WTC11 (cell line): ENCODE results near the gene TELO2. TPM values are rescaled to one million over a fixed set of nuclear protein-coding genes. Genes with fewer than 3 reads are reported as not detected.

Source experiments
- ATAC-seq: fragments of 200-7000 bp; cut with Tn5 transposase; 2 replicates; pipeline ENCODE4 v1.10.0; 2021; ENCODE audit warnings: mild to moderate bottlenecking, moderate library complexity
- CTCF ChIA-PET: fragments of 300-600 bp; sonication (Branson Sonifier 250); formaldehyde crosslinking; loops from one replicate; lab custom pipeline; 2021; ENCODE audit warnings: antibody characterized with exemption; lab: Charles Lee
- POLR2A ChIA-PET: fragments of 350-600 bp; sonication (Branson Sonifier 250); formaldehyde crosslinking; loops from one replicate; lab custom pipeline; 2021; ENCODE audit warnings: antibody characterized with exemption; lab: Charles Lee
- DNase-seq: peaks from one replicate; pipeline ENCODE4 v3.0.0; 2021; ENCODE audit warnings: low spot score
- H3K27ac Mint-ChIP-seq: 2 replicates; pipeline ENCODE4 v1.8.0; 2021; ENCODE audit warnings: mixed read lengths
- H3K27me3 Mint-ChIP-seq: 2 replicates; pipeline ENCODE4 v1.8.0; 2021; ENCODE audit warnings: low read depth, mild to moderate bottlenecking, moderate library complexity, mixed read lengths
- H3K36me3 Mint-ChIP-seq: 2 replicates; pipeline ENCODE4 v1.8.0; 2021; ENCODE audit warnings: mixed read lengths
- H3K4me1 Mint-ChIP-seq: 2 replicates; pipeline ENCODE4 v1.8.0; 2022; ENCODE audit warnings: mixed read lengths
- H3K4me3 Mint-ChIP-seq: 2 replicates; pipeline ENCODE4 v1.8.0; 2021; ENCODE audit warnings: mild to moderate bottlenecking, moderate library complexity, mixed read lengths
- H3K9me3 Mint-ChIP-seq: 2 replicates; pipeline ENCODE4 v1.8.0; 2021; ENCODE audit warnings: mixed read lengths
- ATF6 ChIP-seq: sonication (generic); formaldehyde crosslinking; IDR thresholded peaks from 2 replicates; pipeline ENCODE4 v1.8.1; 2023; ENCODE audit warnings: mild to moderate bottlenecking, missing genetic modification reagents
- IRF2 ChIP-seq: sonication (generic); formaldehyde crosslinking; IDR thresholded peaks from 2 replicates; pipeline ENCODE4 v1.8.0; 2022; ENCODE audit warnings: low read depth, missing genetic modification reagents, borderline replicate concordance
- PRDM15 ChIP-seq: sonication (generic); formaldehyde crosslinking; IDR thresholded peaks from 2 replicates; pipeline ENCODE4 v1.8.0; 2022; ENCODE audit warnings: missing genetic modification reagents
- SMAD3 ChIP-seq: sonication (generic); formaldehyde crosslinking; IDR thresholded peaks from 2 replicates; pipeline ENCODE4 v1.8.0; 2022; ENCODE audit warnings: missing genetic modification reagents, mild to moderate bottlenecking, borderline replicate concordance
- SP1 ChIP-seq: sonication (generic); formaldehyde crosslinking; conservative IDR thresholded peaks from 2 replicates; pipeline ENCODE4 v1.8.1; 2022; ENCODE audit warnings: missing genetic modification reagents
- TCF7 ChIP-seq: sonication (generic); formaldehyde crosslinking; IDR thresholded peaks from 2 replicates; pipeline ENCODE4 v1.8.0; 2022; ENCODE audit warnings: mild to moderate bottlenecking, low read depth, missing genetic modification reagents, moderate library complexity
- TEAD1 ChIP-seq: sonication (generic); formaldehyde crosslinking; IDR thresholded peaks from 2 replicates; pipeline ENCODE4 v1.8.0; 2022; ENCODE audit warnings: mild to moderate bottlenecking, missing genetic modification reagents
- USF1 ChIP-seq: sonication (generic); formaldehyde crosslinking; IDR thresholded peaks from 2 replicates; pipeline ENCODE4 v1.8.0; 2022; ENCODE audit warnings: mild to moderate bottlenecking, missing genetic modification reagents
- ZNF232 ChIP-seq: sonication (generic); formaldehyde crosslinking; IDR thresholded peaks from 2 replicates; pipeline ENCODE4 v1.8.0; 2022; ENCODE audit warnings: mild to moderate bottlenecking, missing genetic modification reagents
- ZNF396 ChIP-seq: fragments of 250-450 bp; sonication (Bioruptor Pico); IDR thresholded peaks from 2 replicates; pipeline ENCODE4 v1.8.0; 2021; ENCODE audit warnings: mild to moderate bottlenecking, moderate library complexity, borderline replicate concordance
- ZNF532 ChIP-seq: fragments of 250-450 bp; sonication (Bioruptor Pico); IDR thresholded peaks from 2 replicates; pipeline ENCODE4 v1.9.0; 2021; ENCODE audit warnings: mild to moderate bottlenecking, borderline replicate concordance
- total RNA-seq: library from RNA; stranded (reverse); gene quantifications from 3 replicates; pipeline ENCODE4 v1.2.3, GENCODE V29; 2021
- TF ChIP-seq, protein P1 (sequence below): sonication (generic); formaldehyde crosslinking; IDR thresholded peaks from 2 replicates; pipeline ENCODE4 v1.8.1; 2023; ENCODE audit warnings: mild to moderate bottlenecking, missing genetic modification reagents, moderate library complexity
- TF ChIP-seq, protein P2 (sequence below): sonication (generic); formaldehyde crosslinking; IDR thresholded peaks from 2 replicates; pipeline ENCODE4 v1.8.0; 2023; ENCODE audit warnings: missing genetic modification reagents, mild to moderate bottlenecking, borderline replicate concordance
- TF ChIP-seq, protein P3 (sequence below): sonication (generic); formaldehyde crosslinking; IDR thresholded peaks from 2 replicates; pipeline ENCODE4 v1.8.0; 2023; ENCODE audit warnings: mild to moderate bottlenecking, missing genetic modification reagents

The TELO2 gene
- total RNA-seq, 1 experiment from 2014 or later, result 86.7 TPM

GRCh38 chr16:1532081-1532760 is 39.1 kb downstream of the TELO2 start:
- CTCF ChIA-PET, result no interaction called here
- Mint-ChIP-seq H3K36me3 (no peaks in the 10 kb centered on the region), H3K4me3 (no peak overlapping the region), H3K4me1 (no peaks in the 10 kb centered on the region), H3K27me3 (no peaks in the 10 kb centered on the region), H3K27ac (0 out of 2 replicates have a peak overlapping the region, but pooled peaks have one; percentile 68), H3K9me3 (no peaks in the 10 kb centered on the region)
- POLR2A ChIA-PET, result no interaction called here
- TF ChIP-seq, protein P1, sequence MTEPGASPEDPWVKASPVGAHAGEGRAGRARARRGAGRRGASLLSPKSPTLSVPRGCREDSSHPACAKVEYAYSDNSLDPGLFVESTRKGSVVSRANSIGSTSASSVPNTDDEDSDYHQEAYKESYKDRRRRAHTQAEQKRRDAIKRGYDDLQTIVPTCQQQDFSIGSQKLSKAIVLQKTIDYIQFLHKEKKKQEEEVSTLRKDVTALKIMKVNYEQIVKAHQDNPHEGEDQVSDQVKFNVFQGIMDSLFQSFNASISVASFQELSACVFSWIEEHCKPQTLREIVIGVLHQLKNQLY (CRISPR knock-in tag), result no peak
- DNase-seq (no peak), ATAC-seq (no peak)

GRCh38 chr16:1532771-1533170 is 39.6 kb downstream of the TELO2 start:
- ATAC-seq, result no peak
- POLR2A ChIA-PET, result no interaction called here
- Mint-ChIP-seq H3K27ac (no peak overlapping the region), H3K27me3 (no peaks in the 10 kb centered on the region), H3K9me3 (no peaks in the 10 kb centered on the region), H3K4me3 (no peak overlapping the region)
- DNase-seq, result no peak
- CTCF ChIA-PET, result no interaction called here
- TF ChIP-seq, protein P2, sequence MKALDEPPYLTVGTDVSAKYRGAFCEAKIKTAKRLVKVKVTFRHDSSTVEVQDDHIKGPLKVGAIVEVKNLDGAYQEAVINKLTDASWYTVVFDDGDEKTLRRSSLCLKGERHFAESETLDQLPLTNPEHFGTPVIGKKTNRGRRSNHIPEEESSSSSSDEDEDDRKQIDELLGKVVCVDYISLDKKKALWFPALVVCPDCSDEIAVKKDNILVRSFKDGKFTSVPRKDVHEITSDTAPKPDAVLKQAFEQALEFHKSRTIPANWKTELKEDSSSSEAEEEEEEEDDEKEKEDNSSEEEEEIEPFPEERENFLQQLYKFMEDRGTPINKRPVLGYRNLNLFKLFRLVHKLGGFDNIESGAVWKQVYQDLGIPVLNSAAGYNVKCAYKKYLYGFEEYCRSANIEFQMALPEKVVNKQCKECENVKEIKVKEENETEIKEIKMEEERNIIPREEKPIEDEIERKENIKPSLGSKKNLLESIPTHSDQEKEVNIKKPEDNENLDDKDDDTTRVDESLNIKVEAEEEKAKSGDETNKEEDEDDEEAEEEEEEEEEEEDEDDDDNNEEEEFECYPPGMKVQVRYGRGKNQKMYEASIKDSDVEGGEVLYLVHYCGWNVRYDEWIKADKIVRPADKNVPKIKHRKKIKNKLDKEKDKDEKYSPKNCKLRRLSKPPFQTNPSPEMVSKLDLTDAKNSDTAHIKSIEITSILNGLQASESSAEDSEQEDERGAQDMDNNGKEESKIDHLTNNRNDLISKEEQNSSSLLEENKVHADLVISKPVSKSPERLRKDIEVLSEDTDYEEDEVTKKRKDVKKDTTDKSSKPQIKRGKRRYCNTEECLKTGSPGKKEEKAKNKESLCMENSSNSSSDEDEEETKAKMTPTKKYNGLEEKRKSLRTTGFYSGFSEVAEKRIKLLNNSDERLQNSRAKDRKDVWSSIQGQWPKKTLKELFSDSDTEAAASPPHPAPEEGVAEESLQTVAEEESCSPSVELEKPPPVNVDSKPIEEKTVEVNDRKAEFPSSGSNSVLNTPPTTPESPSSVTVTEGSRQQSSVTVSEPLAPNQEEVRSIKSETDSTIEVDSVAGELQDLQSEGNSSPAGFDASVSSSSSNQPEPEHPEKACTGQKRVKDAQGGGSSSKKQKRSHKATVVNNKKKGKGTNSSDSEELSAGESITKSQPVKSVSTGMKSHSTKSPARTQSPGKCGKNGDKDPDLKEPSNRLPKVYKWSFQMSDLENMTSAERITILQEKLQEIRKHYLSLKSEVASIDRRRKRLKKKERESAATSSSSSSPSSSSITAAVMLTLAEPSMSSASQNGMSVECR (CRISPR knock-in tag), result no peak
- TF ChIP-seq TEAD1 (CRISPR knock-in tag), result no peak
- TF ChIP-seq, protein P3, sequence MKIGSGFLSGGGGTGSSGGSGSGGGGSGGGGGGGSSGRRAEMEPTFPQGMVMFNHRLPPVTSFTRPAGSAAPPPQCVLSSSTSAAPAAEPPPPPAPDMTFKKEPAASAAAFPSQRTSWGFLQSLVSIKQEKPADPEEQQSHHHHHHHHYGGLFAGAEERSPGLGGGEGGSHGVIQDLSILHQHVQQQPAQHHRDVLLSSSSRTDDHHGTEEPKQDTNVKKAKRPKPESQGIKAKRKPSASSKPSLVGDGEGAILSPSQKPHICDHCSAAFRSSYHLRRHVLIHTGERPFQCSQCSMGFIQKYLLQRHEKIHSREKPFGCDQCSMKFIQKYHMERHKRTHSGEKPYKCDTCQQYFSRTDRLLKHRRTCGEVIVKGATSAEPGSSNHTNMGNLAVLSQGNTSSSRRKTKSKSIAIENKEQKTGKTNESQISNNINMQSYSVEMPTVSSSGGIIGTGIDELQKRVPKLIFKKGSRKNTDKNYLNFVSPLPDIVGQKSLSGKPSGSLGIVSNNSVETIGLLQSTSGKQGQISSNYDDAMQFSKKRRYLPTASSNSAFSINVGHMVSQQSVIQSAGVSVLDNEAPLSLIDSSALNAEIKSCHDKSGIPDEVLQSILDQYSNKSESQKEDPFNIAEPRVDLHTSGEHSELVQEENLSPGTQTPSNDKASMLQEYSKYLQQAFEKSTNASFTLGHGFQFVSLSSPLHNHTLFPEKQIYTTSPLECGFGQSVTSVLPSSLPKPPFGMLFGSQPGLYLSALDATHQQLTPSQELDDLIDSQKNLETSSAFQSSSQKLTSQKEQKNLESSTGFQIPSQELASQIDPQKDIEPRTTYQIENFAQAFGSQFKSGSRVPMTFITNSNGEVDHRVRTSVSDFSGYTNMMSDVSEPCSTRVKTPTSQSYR (CRISPR knock-in tag), result no peak
- TF ChIP-seq ZNF232 (CRISPR knock-in tag), result no peak
- TF ChIP-seq PRDM15 (CRISPR knock-in tag), result no peak
- TF ChIP-seq ZNF396, result no peak
- no peak for TF ChIP-seq USF1
- no peak for TF ChIP-seq ZNF532 (CRISPR knock-in tag)
- TF ChIP-seq TCF7 (CRISPR knock-in tag), result no peak
- no peak for TF ChIP-seq SMAD3 (CRISPR knock-in tag)
- TF ChIP-seq SP1 (CRISPR knock-in tag), result no peak
- TF ChIP-seq IRF2 (CRISPR knock-in tag), result no peak
- TF ChIP-seq ATF6 (CRISPR knock-in tag), result no peak
- TF ChIP-seq, all 79 proteins: peak for 0
- Mint-ChIP-seq H3K4me1 (no peaks in the 10 kb centered on the region), H3K36me3 (no peaks in the 10 kb centered on the region)
